Uterus (tissue), 2 donors: ENCODE data around the gene P2RY12.
"Not testable (repeated sequence)": the region's sequence is repeated elsewhere in the genome, so short reads cannot be mapped to it uniquely, and the experiment has no call there.

ENCODE experiments used
- POLR2A ChIP-seq, 2 donors: fragments of 450-650 bp; IDR thresholded peaks; one replicate each; pipeline ENCODE4 v1.6.1; 2016; ENCODE audit warnings: antibody characterized with exemption in 2 of 2, mild to moderate bottlenecking in 1 of 2, moderate library complexity in 1 of 2
- TF ChIP-seq, protein P1 (sequence below), 4 experiments: fragments of 200-600 bp in 2 of 4; fragments of 450-650 bp in 2 of 4; sonication (generic) in 2 of 4; IDR thresholded peaks; one replicate each; pipeline ENCODE4 v1.5.1; 2016 to 2019; ENCODE audit warnings: antibody characterized with exemption in 4 of 4, mild to moderate bottlenecking in 2 of 4, moderate library complexity in 1 of 4

DNA sequence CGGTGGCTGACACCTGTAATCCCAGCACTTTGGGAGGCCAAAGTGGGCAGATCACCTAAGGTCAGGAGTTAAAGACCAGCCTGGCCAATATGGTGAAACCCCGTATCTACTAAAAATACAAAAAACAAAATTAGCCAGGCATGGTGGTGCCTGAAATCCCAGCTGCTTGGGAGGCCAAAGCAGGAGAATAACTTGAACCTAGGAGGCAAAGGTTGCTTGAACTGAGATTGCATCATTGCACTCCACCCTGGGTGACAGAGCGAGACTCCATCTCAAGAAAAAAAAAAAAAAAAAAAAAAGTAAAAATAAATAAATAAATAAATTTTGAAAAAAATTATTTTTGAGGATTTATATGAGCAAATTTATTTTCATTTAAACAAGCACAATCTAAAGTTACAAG, 7.6 kb upstream of the P2RY12 start:
- TF ChIP-seq, protein P1, sequence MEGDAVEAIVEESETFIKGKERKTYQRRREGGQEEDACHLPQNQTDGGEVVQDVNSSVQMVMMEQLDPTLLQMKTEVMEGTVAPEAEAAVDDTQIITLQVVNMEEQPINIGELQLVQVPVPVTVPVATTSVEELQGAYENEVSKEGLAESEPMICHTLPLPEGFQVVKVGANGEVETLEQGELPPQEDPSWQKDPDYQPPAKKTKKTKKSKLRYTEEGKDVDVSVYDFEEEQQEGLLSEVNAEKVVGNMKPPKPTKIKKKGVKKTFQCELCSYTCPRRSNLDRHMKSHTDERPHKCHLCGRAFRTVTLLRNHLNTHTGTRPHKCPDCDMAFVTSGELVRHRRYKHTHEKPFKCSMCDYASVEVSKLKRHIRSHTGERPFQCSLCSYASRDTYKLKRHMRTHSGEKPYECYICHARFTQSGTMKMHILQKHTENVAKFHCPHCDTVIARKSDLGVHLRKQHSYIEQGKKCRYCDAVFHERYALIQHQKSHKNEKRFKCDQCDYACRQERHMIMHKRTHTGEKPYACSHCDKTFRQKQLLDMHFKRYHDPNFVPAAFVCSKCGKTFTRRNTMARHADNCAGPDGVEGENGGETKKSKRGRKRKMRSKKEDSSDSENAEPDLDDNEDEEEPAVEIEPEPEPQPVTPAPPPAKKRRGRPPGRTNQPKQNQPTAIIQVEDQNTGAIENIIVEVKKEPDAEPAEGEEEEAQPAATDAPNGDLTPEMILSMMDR (IDR thresholded peaks at IDR 0.05): not testable (repeated sequence)
- not testable (repeated sequence) for TF ChIP-seq POLR2A (IDR thresholded peaks at IDR 0.05)
